ENCODE results near the gene SERPINA1.

DNA sequence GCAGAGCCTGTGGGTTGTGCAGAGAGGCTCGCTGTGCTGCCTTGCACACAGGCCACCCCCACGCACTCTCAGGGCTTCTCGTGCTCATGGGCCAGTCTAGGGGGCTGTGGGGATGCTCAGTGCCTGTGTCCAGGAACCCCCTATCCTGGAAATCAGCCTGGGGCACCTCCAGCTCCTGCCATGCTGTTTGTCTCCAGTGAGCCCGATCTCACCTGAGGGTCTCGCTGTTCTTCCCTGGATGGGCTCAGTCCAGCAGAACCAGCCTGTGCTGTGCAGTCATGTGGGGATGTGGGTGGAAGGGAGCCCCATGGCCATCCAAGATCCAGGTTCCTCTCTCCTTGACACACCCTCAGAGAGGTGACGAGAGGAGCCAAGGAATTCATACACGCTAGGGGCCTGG is 26.7 kb downstream of the SERPINA1 start:
- TF ChIP-seq, protein P1, sequence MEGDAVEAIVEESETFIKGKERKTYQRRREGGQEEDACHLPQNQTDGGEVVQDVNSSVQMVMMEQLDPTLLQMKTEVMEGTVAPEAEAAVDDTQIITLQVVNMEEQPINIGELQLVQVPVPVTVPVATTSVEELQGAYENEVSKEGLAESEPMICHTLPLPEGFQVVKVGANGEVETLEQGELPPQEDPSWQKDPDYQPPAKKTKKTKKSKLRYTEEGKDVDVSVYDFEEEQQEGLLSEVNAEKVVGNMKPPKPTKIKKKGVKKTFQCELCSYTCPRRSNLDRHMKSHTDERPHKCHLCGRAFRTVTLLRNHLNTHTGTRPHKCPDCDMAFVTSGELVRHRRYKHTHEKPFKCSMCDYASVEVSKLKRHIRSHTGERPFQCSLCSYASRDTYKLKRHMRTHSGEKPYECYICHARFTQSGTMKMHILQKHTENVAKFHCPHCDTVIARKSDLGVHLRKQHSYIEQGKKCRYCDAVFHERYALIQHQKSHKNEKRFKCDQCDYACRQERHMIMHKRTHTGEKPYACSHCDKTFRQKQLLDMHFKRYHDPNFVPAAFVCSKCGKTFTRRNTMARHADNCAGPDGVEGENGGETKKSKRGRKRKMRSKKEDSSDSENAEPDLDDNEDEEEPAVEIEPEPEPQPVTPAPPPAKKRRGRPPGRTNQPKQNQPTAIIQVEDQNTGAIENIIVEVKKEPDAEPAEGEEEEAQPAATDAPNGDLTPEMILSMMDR (IDR thresholded peaks at IDR 0.05), result no peak
- TF ChIP-seq POLR2A (IDR thresholded peaks at IDR 0.05), result no peak

All from Peyer's patch (tissue), 4 donors.